SIG-M5 (cell line): ENCODE measurements around the gene NOL3.

Source experiments
- DNase-seq: peaks from one replicate; lab custom pipeline; 2025; lab: John Stamatoyannopoulos, UW

The NOL3 gene

DNA sequence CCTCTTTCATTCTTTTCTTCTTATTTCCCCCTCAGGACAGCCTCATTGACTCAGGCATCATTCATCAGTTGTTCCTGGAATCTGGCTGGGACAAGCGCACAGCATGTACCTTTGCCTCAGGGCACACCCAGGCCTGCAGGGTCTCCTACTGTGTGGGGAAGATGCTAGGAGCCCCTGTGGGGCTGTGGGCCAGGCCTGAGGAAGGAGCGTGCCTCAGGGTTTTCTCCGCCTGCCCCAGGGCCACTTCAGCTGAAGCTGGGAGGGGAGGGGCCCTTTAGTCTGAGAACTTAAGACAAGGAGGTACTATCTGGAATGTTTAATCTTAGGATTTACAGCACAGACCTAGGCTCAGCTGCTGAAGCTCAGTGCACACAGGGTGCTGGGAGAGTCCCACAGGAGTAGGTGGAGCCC, 36.5 kb downstream of the NOL3 start:
- no peak for DNase-seq

- no peak for DNase-seq
Observed at GRCh38 chr16:67207249-67208091, 37.1 kb downstream of the NOL3 start.

GRCh38 chr16:67208154-67208896, 38.0 kb downstream of the NOL3 start:
- no peak for DNase-seq

DNA sequence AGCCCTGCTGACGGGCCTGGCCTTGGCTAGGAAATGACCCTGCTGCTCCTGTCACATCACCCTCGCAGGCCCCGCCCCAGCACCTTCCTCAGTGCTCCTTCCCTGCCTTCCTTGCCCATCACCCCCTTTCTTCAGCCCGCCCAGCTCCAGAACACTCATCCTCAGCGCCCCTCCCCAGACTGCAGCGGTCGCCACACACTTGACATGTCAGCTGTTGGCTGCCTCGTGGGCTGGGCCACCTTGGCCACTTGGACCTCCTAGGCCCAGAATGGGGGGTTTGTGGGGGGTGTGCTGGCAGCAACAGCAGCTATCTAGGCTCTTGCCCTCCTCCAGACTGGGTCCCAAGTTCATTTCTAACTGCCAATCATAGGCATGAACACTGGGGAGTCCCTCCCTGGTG, 39.2 kb downstream of the NOL3 start:
- no peak for DNase-seq

- DNase-seq, result no peak
Observed at GRCh38 chr16:67210069-67210937, 40.0 kb downstream of the NOL3 start.

DNA sequence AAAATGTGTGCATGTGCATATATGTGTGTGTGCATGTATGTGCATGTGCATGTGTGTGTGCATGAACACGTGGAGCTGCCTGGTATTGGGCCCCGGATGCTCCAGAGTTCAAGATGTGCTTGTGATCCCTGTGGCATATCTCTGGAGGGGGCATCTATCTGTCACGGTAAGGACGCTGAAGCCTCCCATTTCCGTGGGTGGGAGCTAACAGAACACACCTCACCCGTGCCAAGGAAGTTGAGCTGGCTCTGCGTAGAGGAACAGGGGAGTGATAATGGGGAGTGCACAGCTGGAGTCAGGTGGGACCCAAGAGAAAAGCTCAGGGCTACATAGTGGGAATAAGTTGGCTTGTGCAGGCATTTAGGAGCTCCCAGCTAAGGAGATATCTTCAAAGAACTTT, 41.3 kb downstream of the NOL3 start:
- no peak for DNase-seq

- DNase-seq, result no peak
Observed at GRCh38 chr16:67212766-67213165, 42.4 kb downstream of the NOL3 start.

GRCh38 chr16:67213197-67214019, 43.1 kb downstream of the NOL3 start:
- no peak for DNase-seq

GRCh38 chr16:67215706-67216105, 45.4 kb downstream of the NOL3 start:
- DNase-seq, result no peak

- no peak for DNase-seq
Observed at GRCh38 chr16:67216612-67217490, 46.5 kb downstream of the NOL3 start.

- no peak for DNase-seq
Observed at GRCh38 chr16:67223992-67224391, 53.7 kb downstream of the NOL3 start.
